K562 (cell line): ENCODE measurements around the gene CNTFR. TPM values are rescaled to one million over a fixed set of nuclear protein-coding genes. Genes with fewer than 3 reads are reported as not detected.

Experiments used
- CCAR2 ChIP-seq: fragments of 200-400 bp; formaldehyde crosslinking; IDR thresholded peaks from 2 replicates; pipeline ENCODE4 v1.6.1; 2017; ENCODE audit warnings: mild to moderate bottlenecking, low read depth, low read length
- DEAF1 ChIP-seq: fragments of 450-650 bp; formaldehyde crosslinking; IDR thresholded peaks from 2 replicates; pipeline ENCODE4 v1.4.0; 2020; ENCODE audit warnings: mild to moderate bottlenecking, moderate library complexity
- IRF1 ChIP-seq: sonication (generic); formaldehyde crosslinking; IDR thresholded peaks from 2 replicates; pipeline ENCODE4 v1.8.0; 2022; ENCODE audit warnings: missing genetic modification reagents, mild to moderate bottlenecking, borderline replicate concordance
- MYC ChIP-seq, 2 experiments: fragments of 250-450 bp in 1 of 2; sonication (Bioruptor Pico) in 1 of 2; IDR thresholded peaks; 2 replicates each; pipeline versions ENCODE4 v1.5.1 to v1.6.1; 2012 to 2021; ENCODE audit warnings: low read depth in 2 of 2, borderline replicate concordance in 1 of 2, improper control_type of control experiment in 1 of 2, low read length in 1 of 2, mild to moderate bottlenecking in 1 of 2, moderate library complexity in 1 of 2
- RAD21 ChIP-seq, 2 experiments: fragments of 250-450 bp in 1 of 2; fragments of 450-650 bp in 1 of 2; sonication (Bioruptor Pico) in 1 of 2; formaldehyde crosslinking in 1 of 2; IDR thresholded peaks in 1 of 2; conservative IDR thresholded peaks in 1 of 2; 2 replicates each; pipeline versions ENCODE4 v1.4.0 to v1.8.0; 2020 to 2022; ENCODE audit warnings: mild to moderate bottlenecking in 2 of 2, moderate library complexity in 1 of 2
- SP2 ChIP-seq: IDR thresholded peaks from 2 replicates; pipeline ENCODE4 v1.6.1; 2011; ENCODE audit warnings: mild to moderate bottlenecking, low read depth, low read length, moderate library complexity; ENCODE audit not compliant: poor library complexity, severe bottlenecking; ENCODE audit errors: extremely low read depth
- STAT5B ChIP-seq: fragments of 250-450 bp; sonication (Bioruptor Pico); IDR thresholded peaks from 2 replicates; pipeline ENCODE4 v1.8.0; 2021; ENCODE audit warnings: mild to moderate bottlenecking, inconsistent platforms
- SUPT5H ChIP-seq: fragments of 450-650 bp; IDR thresholded peaks from 2 replicates; pipeline ENCODE4 v1.6.1; 2016
- TRIM25 ChIP-seq: fragments of 450-650 bp; IDR thresholded peaks from 2 replicates; pipeline ENCODE4 v1.7.0; 2016; ENCODE audit warnings: borderline replicate concordance
- TRIM28 ChIP-seq: fragments of 450-650 bp; IDR thresholded peaks from 2 replicates; pipeline ENCODE4 v1.6.1; 2017
- XRCC5 ChIP-seq: fragments of 200-400 bp; formaldehyde crosslinking; IDR thresholded peaks from 2 replicates; pipeline ENCODE4 v1.6.1; 2017; ENCODE audit warnings: low read depth, mild to moderate bottlenecking, low read length
- ZNF280B ChIP-seq: fragments of 250-450 bp; sonication (Bioruptor Pico); IDR thresholded peaks from 2 replicates; pipeline ENCODE4 v1.5.1; 2021; ENCODE audit warnings: mild to moderate bottlenecking
- ZNF282 ChIP-seq: sonication (generic); formaldehyde crosslinking; IDR thresholded peaks from 2 replicates; pipeline ENCODE4 v1.8.1; 2023; ENCODE audit warnings: missing genetic modification reagents
- ZNF324 ChIP-seq: fragments of 250-450 bp; sonication (Bioruptor Pico); IDR thresholded peaks from 2 replicates; pipeline ENCODE4 v1.4.0; 2020; ENCODE audit warnings: mild to moderate bottlenecking
- ZNF347 ChIP-seq: fragments of 450-650 bp; formaldehyde crosslinking; IDR thresholded peaks from 2 replicates; pipeline ENCODE4 v1.4.0; 2020; ENCODE audit warnings: low read depth, mild to moderate bottlenecking, moderate library complexity
- ZNF354B ChIP-seq: fragments of 250-450 bp; sonication (Bioruptor Pico); IDR thresholded peaks from 2 replicates; pipeline ENCODE4 v1.4.0; 2020
- ZNF511 ChIP-seq: sonication (generic); formaldehyde crosslinking; IDR thresholded peaks from 2 replicates; pipeline ENCODE4 v1.8.0; 2022; ENCODE audit warnings: mild to moderate bottlenecking, missing genetic modification reagents
- polyA plus RNA-seq, 8 experiments: library from polyadenylated mRNA; depleted of rRNA in 4 of 8; stranded (reverse) in 5 of 8; unstranded in 3 of 8; fragments of >200 nt; fragmentation: Nextera tagmentation in 2 of 8; fragmentation: Illumina TruSeq in 1 of 8; extraction: Ambion mirVana in 2 of 8; extraction: Trizol in 1 of 8; gene quantifications; 2 replicates each; pipeline versions ENCODE4 v1.2.1 to v1.2.3, GENCODE V29; 2011 to 2014; ENCODE audit warnings: inconsistent platforms in 1 of 8, missing spikeins in 1 of 8
- total RNA-seq, 7 experiments: library from RNA; depleted of rRNA in 6 of 7; stranded (reverse); fragments of >200 nt in 6 of 7; fragmentation: Illumina TruSeq in 2 of 7; extraction: Trizol in 2 of 7; gene quantifications; 2 replicates each; pipeline versions ENCODE4 v1.2.1 to v1.2.3, GENCODE V29; 2011 to 2021; ENCODE audit warnings: low replicate concordance in 1 of 7

The CNTFR gene
- total and polyA plus RNA-seq, 9 of the 15 experiments (the other 6 are each of a cell fraction or from before 2014, with no cell fraction given) = not detected

- no peak for TF ChIP-seq ZNF280B
- peak; percentile 48 for TF ChIP-seq DEAF1 (CRISPR knock-in tag)
- TF ChIP-seq TRIM28 = no peak
- TF ChIP-seq ZNF282 (CRISPR knock-in tag) = no peak
- TF ChIP-seq ZNF354B (CRISPR knock-in tag) = no peak
- TF ChIP-seq ZNF324 (CRISPR knock-in tag) = no peak
- 0 out of 2 replicates have a peak, but pooled peaks have one; percentile 57 for TF ChIP-seq XRCC5
- TF ChIP-seq ZNF511 (CRISPR knock-in tag) = no peak
- no peak for TF ChIP-seq SUPT5H
- TF ChIP-seq ZNF347 (CRISPR knock-in tag) = no peak
- TF ChIP-seq CCAR2 = no peak
- TF ChIP-seq IRF1 (CRISPR knock-in tag) = no peak
- TF ChIP-seq RAD21 (CRISPR knock-in tag; conservative IDR thresholded peaks at IDR 0.05 in 1 of 2, IDR thresholded peaks at IDR 0.05 in 1 of 2) = peak; percentile 71 to 87
- TF ChIP-seq SP2 = no peak
- no peak for TF ChIP-seq MYC (IDR thresholded peaks at IDR 0.05; ENCODE audit: low read depth, low read length)
- TF ChIP-seq MYC (CRISPR knock-in tag; IDR thresholded peaks at IDR 0.05; ENCODE audit: borderline replicate concordance, low read depth) = no peak
- no peak for TF ChIP-seq TRIM25
- TF ChIP-seq STAT5B (CRISPR knock-in tag) = no peak
These were observed 14.2 kb upstream of the CNTFR start (continued) for GRCh38 chr9:34603610-34604231.
